ENCODE results near the gene NPEPL1.

The NPEPL1 gene

DNA sequence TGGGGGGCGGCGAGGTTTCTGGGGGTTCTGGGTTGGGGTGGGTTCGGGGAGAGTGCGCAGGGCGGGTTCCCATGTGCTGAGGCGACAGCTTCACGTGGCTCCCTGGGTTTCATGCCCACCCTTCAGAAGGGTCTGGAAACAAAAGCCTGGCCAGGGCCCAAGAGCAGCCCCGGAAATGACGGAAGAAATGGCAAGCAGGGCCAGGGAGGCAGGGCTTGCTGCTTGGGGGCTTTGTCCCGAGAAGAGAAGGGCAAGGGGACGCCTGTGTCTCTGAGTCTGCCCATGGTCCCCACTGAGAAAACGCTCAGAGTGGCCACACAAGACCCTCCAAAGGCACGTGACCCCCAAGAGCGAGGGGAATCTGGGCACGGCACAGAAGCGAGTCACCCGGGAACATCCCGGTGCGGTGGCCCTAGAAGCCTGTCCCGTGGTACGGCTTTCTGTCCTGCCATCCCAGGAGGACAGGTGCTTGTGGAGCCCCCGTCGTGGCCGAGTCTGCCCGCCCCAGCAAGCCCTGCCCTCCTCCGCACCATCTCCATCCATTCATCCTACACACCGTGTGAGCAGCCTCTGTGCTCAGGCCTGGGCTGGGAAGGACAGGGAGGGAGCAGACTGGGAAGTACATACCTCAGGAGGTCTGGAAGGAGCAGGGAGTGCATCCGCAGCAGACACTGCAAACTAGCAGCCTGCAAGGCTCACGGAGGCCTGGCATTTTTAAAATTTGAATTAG, 9.0 kb downstream of the NPEPL1 start:
- Histone ChIP-seq H3K27me3 (ENCODE audit: control insufficient read depth in 1 of 2, insufficient read depth in 1 of 2, low read length in 2 of 2) (no peaks in the 10 kb centered on the region), H3K4me2 (ENCODE audit: low read length, poor library complexity, severe bottlenecking) (no peak overlapping the region), H2AFZ (ENCODE audit: low read depth, low read length) (no peak overlapping the region), H3K4me1 (ENCODE audit: control insufficient read depth, insufficient read depth, low read depth, low read length) (peaks cover 6% of the 10 kb centered on the region), H3K4me3 (ENCODE audit: insufficient read depth in 1 of 2, low read depth in 1 of 2, low read length in 2 of 2) (no peak overlapping the region), H4K91ac (ENCODE audit: low read length) (no peak overlapping the region), H2BK12ac (ENCODE audit: low read length in 2 of 2) (no peak overlapping the region), H2BK15ac (ENCODE audit: low read depth, poor library complexity, severe bottlenecking) (no peak overlapping the region), H3K23ac (ENCODE audit: low read length in 2 of 2) (no peak overlapping the region), H3K9ac (ENCODE audit: low read length) (no peak overlapping the region), H2AK5ac (ENCODE audit: low read length, severe bottlenecking) (no peak overlapping the region), H4K8ac (ENCODE audit: low read length) (no peak overlapping the region), H3K9me3 (ENCODE audit: control insufficient read depth, low read length) (no peaks in the 10 kb centered on the region), H3K79me1 (replicated peaks; ENCODE audit: low read length, poor library complexity, severe bottlenecking) (peaks cover 22% of the 10 kb centered on the region), H3K14ac (ENCODE audit: low read length in 2 of 2) (no peak overlapping the region), H3K36me3 (ENCODE audit: control insufficient read depth in 1 of 2, insufficient read depth in 2 of 2, low read depth in 1 of 2, low read length in 2 of 2) (peaks cover 81 to 83% of the 10 kb centered on the region in 2 experiments), H2BK120ac (ENCODE audit: low read depth, low read length) (no peak overlapping the region), H2BK5ac (ENCODE audit: low read depth, low read length, poor library complexity, severe bottlenecking) (no peak overlapping the region), H3K4ac (ENCODE audit: low read depth in 1 of 2, low read length in 2 of 2) (no peak overlapping the region), H3K27ac (ENCODE audit: low read length, poor library complexity, severe bottlenecking) (no peak overlapping the region), H3K18ac (ENCODE audit: low read depth in 1 of 2, low read length in 2 of 2) (no peak overlapping the region)
- WGBS = 94% methylated on average over 29 of the region's 29 CpGs
- no peak for DNase-seq

DNA sequence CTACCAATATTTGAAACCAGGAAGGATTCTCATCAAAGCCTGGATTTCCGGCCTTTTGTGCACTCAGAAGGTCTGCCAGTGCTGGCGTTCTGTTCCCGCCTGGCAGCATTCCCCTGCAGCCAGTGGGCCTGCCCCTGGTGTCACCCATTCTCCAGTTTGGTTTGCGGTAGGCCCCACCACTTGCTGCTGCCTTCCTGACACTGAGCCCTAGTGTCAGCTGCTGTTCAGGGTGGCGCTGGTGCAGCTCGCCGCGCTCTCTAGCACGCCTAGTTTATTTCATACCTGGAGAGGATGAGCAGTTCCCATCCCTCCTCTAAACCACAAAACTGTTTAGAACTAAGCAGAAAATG, 9.5 kb downstream of the NPEPL1 start:
- no peak for DNase-seq
- no peak overlapping the region for H2AFZ ChIP-seq (ENCODE audit: low read depth, low read length)
- no peak overlapping the region for H3K4ac ChIP-seq (ENCODE audit: low read depth in 1 of 2, low read length in 2 of 2)
- no peak overlapping the region for H2BK120ac ChIP-seq (ENCODE audit: low read depth, low read length)
- peaks cover 76 to 83% of the 10 kb centered on the region in 2 experiments for H3K36me3 ChIP-seq (ENCODE audit: control insufficient read depth in 1 of 2, insufficient read depth in 2 of 2, low read depth in 1 of 2, low read length in 2 of 2)
- H3K27me3 ChIP-seq (ENCODE audit: control insufficient read depth in 1 of 2, insufficient read depth in 1 of 2, low read length in 2 of 2) = no peaks in the 10 kb centered on the region
- no peak overlapping the region for H3K18ac ChIP-seq (ENCODE audit: low read depth in 1 of 2, low read length in 2 of 2)
- no peak overlapping the region for H2BK12ac ChIP-seq (ENCODE audit: low read length in 2 of 2)
- 93% methylated on average over 5 of the region's 9 CpGs for WGBS
- H3K79me1 ChIP-seq (replicated peaks; ENCODE audit: low read length, poor library complexity, severe bottlenecking) = peaks cover 17% of the 10 kb centered on the region
- no peak overlapping the region for H4K8ac ChIP-seq (ENCODE audit: low read length)
- H3K23ac ChIP-seq (ENCODE audit: low read length in 2 of 2) = no peak overlapping the region
- no peak overlapping the region for H2AK5ac ChIP-seq (ENCODE audit: low read length, severe bottlenecking)
- no peak overlapping the region for H3K4me2 ChIP-seq (ENCODE audit: low read length, poor library complexity, severe bottlenecking)
- no peak overlapping the region for H2BK15ac ChIP-seq (ENCODE audit: low read depth, poor library complexity, severe bottlenecking)
- H2BK5ac ChIP-seq (ENCODE audit: low read depth, low read length, poor library complexity, severe bottlenecking) = no peak overlapping the region
- no peaks in the 10 kb centered on the region for H3K9me3 ChIP-seq (ENCODE audit: control insufficient read depth, low read length)
- H3K14ac ChIP-seq (ENCODE audit: low read length in 2 of 2) = no peak overlapping the region
- H3K27ac ChIP-seq (ENCODE audit: low read length, poor library complexity, severe bottlenecking) = no peak overlapping the region
- no peak overlapping the region for H3K9ac ChIP-seq (ENCODE audit: low read length)
- H3K4me1 ChIP-seq (ENCODE audit: control insufficient read depth, insufficient read depth, low read depth, low read length) = peaks cover 5% of the 10 kb centered on the region
- no peak overlapping the region for H3K4me3 ChIP-seq (ENCODE audit: insufficient read depth in 1 of 2, low read depth in 1 of 2, low read length in 2 of 2)
- H4K91ac ChIP-seq (ENCODE audit: low read length) = no peak overlapping the region

DNA sequence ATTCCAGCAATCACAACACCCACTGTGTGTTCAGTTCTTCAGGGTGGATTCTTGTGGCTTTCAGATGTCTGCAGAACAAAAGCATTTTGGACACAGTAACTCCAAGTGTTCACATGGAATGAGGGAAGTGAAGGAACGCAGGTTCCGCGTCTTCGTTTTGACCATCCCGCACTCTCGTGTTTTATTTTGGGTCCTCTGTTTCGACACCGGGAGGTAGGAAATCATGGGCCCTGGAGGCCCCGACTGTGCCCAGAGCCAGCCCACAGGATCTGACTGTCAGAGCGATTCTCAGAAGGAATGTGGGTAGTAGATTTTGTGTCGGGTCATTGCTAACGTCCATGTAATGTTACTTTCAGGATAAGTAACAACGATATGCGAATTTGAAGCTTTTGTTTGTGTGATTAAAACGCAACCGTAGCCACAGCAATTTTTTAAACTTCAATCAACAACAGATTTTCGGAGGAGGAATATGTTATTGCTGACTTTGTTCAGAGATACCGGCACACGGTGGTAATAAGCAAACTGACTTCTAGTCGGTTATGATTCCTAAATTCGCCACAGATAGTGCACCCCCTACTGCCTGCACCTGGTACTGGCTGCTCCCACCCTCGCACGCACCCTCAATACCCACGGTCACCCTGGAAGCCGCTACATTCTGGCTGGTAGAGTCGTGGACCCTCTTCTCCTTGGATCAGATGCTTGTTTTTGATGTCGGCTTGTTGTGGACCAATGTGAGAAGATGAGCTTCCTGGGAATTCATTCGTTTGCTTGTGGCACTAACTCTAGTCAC, 10.5 kb downstream of the NPEPL1 start:
- H3K27ac ChIP-seq (ENCODE audit: low read length, poor library complexity, severe bottlenecking) = no peak overlapping the region
- H3K14ac ChIP-seq (ENCODE audit: low read length in 2 of 2) = no peak overlapping the region
- H2BK120ac ChIP-seq (ENCODE audit: low read depth, low read length) = no peak overlapping the region
- H3K27me3 ChIP-seq (ENCODE audit: control insufficient read depth in 1 of 2, insufficient read depth in 1 of 2, low read length in 2 of 2) = no peaks in the 10 kb centered on the region
- no peak overlapping the region for H2AK5ac ChIP-seq (ENCODE audit: low read length, severe bottlenecking)
- no peak overlapping the region for H4K91ac ChIP-seq (ENCODE audit: low read length)
- no peak overlapping the region for H2BK5ac ChIP-seq (ENCODE audit: low read depth, low read length, poor library complexity, severe bottlenecking)
- H3K9me3 ChIP-seq (ENCODE audit: control insufficient read depth, low read length) = no peaks in the 10 kb centered on the region
- no peak overlapping the region for H2BK12ac ChIP-seq (ENCODE audit: low read length in 2 of 2)
- H2BK15ac ChIP-seq (ENCODE audit: low read depth, poor library complexity, severe bottlenecking) = no peak overlapping the region
- no peak for DNase-seq
- no peak overlapping the region for H3K18ac ChIP-seq (ENCODE audit: low read depth in 1 of 2, low read length in 2 of 2)
- H2AFZ ChIP-seq (ENCODE audit: low read depth, low read length) = no peak overlapping the region
- no peak overlapping the region for H3K4me2 ChIP-seq (ENCODE audit: low read length, poor library complexity, severe bottlenecking)
- no peak overlapping the region for H4K8ac ChIP-seq (ENCODE audit: low read length)
- no peak overlapping the region for H3K4me3 ChIP-seq (ENCODE audit: insufficient read depth in 1 of 2, low read depth in 1 of 2, low read length in 2 of 2)
- no peak overlapping the region for H3K4ac ChIP-seq (ENCODE audit: low read depth in 1 of 2, low read length in 2 of 2)
- peaks cover 68 to 83% of the 10 kb centered on the region in 2 experiments for H3K36me3 ChIP-seq (ENCODE audit: control insufficient read depth in 1 of 2, insufficient read depth in 2 of 2, low read depth in 1 of 2, low read length in 2 of 2)
- H3K4me1 ChIP-seq (ENCODE audit: control insufficient read depth, insufficient read depth, low read depth, low read length) = peaks cover 3% of the 10 kb centered on the region
- H3K9ac ChIP-seq (ENCODE audit: low read length) = no peak overlapping the region
- WGBS = 96% methylated on average over 28 of the region's 28 CpGs
- peaks cover 12% of the 10 kb centered on the region for H3K79me1 ChIP-seq (replicated peaks; ENCODE audit: low read length, poor library complexity, severe bottlenecking)
- H3K23ac ChIP-seq (ENCODE audit: low read length in 2 of 2) = no peak overlapping the region

DNA sequence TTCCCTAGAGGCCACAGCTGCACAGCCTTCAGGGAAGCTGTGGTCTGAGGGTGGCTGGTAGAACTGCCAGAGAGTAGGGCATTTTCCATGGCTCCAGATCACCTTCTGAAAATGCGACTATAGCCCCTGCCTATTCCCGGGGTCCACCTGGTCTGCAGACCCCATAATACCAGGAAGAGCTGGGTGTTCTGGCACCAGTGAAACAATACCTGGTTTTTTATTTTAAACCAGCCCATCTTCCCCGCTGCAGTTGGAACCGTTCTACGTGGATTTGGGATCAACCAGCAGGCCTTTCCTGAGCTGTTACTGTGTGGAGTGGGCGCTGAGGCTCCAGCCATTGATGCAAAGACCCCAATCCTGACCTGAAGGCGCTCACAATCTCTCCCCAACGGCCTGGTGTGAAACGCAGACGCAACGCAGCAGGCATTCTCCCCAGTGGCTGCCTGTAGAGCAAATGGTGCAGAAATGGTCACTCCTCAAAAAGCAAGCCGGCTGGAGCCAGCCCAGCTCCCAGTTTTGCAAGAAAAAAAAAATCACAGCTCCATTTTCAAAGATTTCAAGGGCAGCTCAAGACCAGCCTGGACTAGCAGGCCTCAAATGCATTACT, 11.3 kb downstream of the NPEPL1 start:
- no peak overlapping the region for H3K14ac ChIP-seq (ENCODE audit: low read length in 2 of 2)
- H3K4ac ChIP-seq (ENCODE audit: low read depth in 1 of 2, low read length in 2 of 2) = no peak overlapping the region
- no peak overlapping the region for H4K8ac ChIP-seq (ENCODE audit: low read length)
- DNase-seq = no peak
- H3K79me1 ChIP-seq (replicated peaks; ENCODE audit: low read length, poor library complexity, severe bottlenecking) = peaks cover 11% of the 10 kb centered on the region
- H3K9me3 ChIP-seq (ENCODE audit: control insufficient read depth, low read length) = no peaks in the 10 kb centered on the region
- H3K18ac ChIP-seq (ENCODE audit: low read depth in 1 of 2, low read length in 2 of 2) = no peak overlapping the region
- H3K27me3 ChIP-seq (ENCODE audit: control insufficient read depth in 1 of 2, insufficient read depth in 1 of 2, low read length in 2 of 2) = no peaks in the 10 kb centered on the region
- H3K4me1 ChIP-seq (ENCODE audit: control insufficient read depth, insufficient read depth, low read depth, low read length) = peaks cover 3% of the 10 kb centered on the region
- H2AFZ ChIP-seq (ENCODE audit: low read depth, low read length) = no peak overlapping the region
- H3K23ac ChIP-seq (ENCODE audit: low read length in 2 of 2) = no peak overlapping the region
- H2AK5ac ChIP-seq (ENCODE audit: low read length, severe bottlenecking) = no peak overlapping the region
- H4K91ac ChIP-seq (ENCODE audit: low read length) = no peak overlapping the region
- no peak overlapping the region for H2BK15ac ChIP-seq (ENCODE audit: low read depth, poor library complexity, severe bottlenecking)
- H2BK12ac ChIP-seq (ENCODE audit: low read length in 2 of 2) = no peak overlapping the region
- H3K9ac ChIP-seq (ENCODE audit: low read length) = no peak overlapping the region
- no peak overlapping the region for H3K4me3 ChIP-seq (ENCODE audit: insufficient read depth in 1 of 2, low read depth in 1 of 2, low read length in 2 of 2)
- no peak overlapping the region for H2BK5ac ChIP-seq (ENCODE audit: low read depth, low read length, poor library complexity, severe bottlenecking)
- 97% methylated on average over 12 of the region's 12 CpGs for WGBS
- peaks cover 63 to 80% of the 10 kb centered on the region in 2 experiments for H3K36me3 ChIP-seq (ENCODE audit: control insufficient read depth in 1 of 2, insufficient read depth in 2 of 2, low read depth in 1 of 2, low read length in 2 of 2)
- H3K4me2 ChIP-seq (ENCODE audit: low read length, poor library complexity, severe bottlenecking) = no peak overlapping the region
- no peak overlapping the region for H3K27ac ChIP-seq (ENCODE audit: low read length, poor library complexity, severe bottlenecking)
- H2BK120ac ChIP-seq (ENCODE audit: low read depth, low read length) = no peak overlapping the region

All from mesenchymal stem cell (in vitro differentiated cells and primary cell).